ENCODE results near the gene SEBOX. TPM values are rescaled to one million over a fixed set of nuclear protein-coding genes. Genes with fewer than 3 reads are reported as not detected.
A peak's percentile ranks its signal among the peaks of the same experiment; 100 is the strongest.

SEBOX gene
- polyA plus RNA-seq, 1 experiment, result not detected

- ChIA-PET POLR2A (interaction anchor here (0.9 to 3.4 kb wide), 3 partner anchors 9 to 12 kb away, joined by 3 to 28 read pairs (median 24); partner anchors contain the start of genes IFT20, POLDIP2 and TNFAIP1), CTCF (no interaction called here)
- Histone ChIP-seq H3K27me3 (ENCODE audit: control insufficient read depth, insufficient read depth, low read length) (no peaks in the 10 kb centered on the region), H3K27ac (ENCODE audit: low read depth, low read length) (peak overlapping the region; percentile 89), H3K9me3 (ENCODE audit: control insufficient read depth, insufficient read depth, low read length) (no peaks in the 10 kb centered on the region), H3K4me3 (ENCODE audit: low read depth, low read length) (no peak overlapping the region)
- TF ChIP-seq, protein P1, sequence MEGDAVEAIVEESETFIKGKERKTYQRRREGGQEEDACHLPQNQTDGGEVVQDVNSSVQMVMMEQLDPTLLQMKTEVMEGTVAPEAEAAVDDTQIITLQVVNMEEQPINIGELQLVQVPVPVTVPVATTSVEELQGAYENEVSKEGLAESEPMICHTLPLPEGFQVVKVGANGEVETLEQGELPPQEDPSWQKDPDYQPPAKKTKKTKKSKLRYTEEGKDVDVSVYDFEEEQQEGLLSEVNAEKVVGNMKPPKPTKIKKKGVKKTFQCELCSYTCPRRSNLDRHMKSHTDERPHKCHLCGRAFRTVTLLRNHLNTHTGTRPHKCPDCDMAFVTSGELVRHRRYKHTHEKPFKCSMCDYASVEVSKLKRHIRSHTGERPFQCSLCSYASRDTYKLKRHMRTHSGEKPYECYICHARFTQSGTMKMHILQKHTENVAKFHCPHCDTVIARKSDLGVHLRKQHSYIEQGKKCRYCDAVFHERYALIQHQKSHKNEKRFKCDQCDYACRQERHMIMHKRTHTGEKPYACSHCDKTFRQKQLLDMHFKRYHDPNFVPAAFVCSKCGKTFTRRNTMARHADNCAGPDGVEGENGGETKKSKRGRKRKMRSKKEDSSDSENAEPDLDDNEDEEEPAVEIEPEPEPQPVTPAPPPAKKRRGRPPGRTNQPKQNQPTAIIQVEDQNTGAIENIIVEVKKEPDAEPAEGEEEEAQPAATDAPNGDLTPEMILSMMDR (IDR thresholded peaks at IDR 0.05; ENCODE audit: low read depth, low read length), result no peak
- DNase-seq (ENCODE audit: low read depth, low spot score), result peak; percentile 75
Observed at GRCh38 chr17:28347261-28347891, 17.6 kb downstream of the SEBOX start.

GRCh38 chr17:28346746-28347246 lies 18.2 kb downstream of the SEBOX start:
- Histone ChIP-seq H3K9me3 (ENCODE audit: control insufficient read depth, insufficient read depth, low read length) (no peaks in the 10 kb centered on the region), H3K4me3 (ENCODE audit: low read depth, low read length) (no peak overlapping the region), H3K27ac (ENCODE audit: low read depth, low read length) (peak overlapping the region; percentile 89), H3K27me3 (ENCODE audit: control insufficient read depth, insufficient read depth, low read length) (no peaks in the 10 kb centered on the region)
- no peak for DNase-seq (ENCODE audit: low read depth, low spot score)
- POLR2A ChIA-PET, result interaction anchor here (0.9 to 3.4 kb wide), 3 partner anchors 9 to 11 kb away, joined by 3 to 28 read pairs (median 24); partner anchors contain the start of genes IFT20, POLDIP2 and TNFAIP1
- TF ChIP-seq, protein P1 (IDR thresholded peaks at IDR 0.05; ENCODE audit: low read depth, low read length), result peak; percentile 46
- CTCF ChIA-PET, result interaction anchor here (0.8 kb wide), 1 partner anchor 194 kb away, joined by 3 read pairs; no protein-coding TSS in a partner anchor

GRCh38 chr17:28346199-28346580 lies 18.8 kb downstream of the SEBOX start:
- DNase-seq (ENCODE audit: low read depth, low spot score), result no peak
- ChIA-PET POLR2A (interaction anchor here (2.2 to 3.4 kb wide), 2 partner anchors 11 kb away, joined by 24 to 28 read pairs; partner anchors contain the start of genes IFT20, POLDIP2 and TNFAIP1), CTCF (interaction anchor here (0.8 kb wide), 1 partner anchor 195 kb away, joined by 3 read pairs; no protein-coding TSS in a partner anchor)
- Histone ChIP-seq H3K27me3 (ENCODE audit: control insufficient read depth, insufficient read depth, low read length) (no peaks in the 10 kb centered on the region), H3K9me3 (ENCODE audit: control insufficient read depth, insufficient read depth, low read length) (no peaks in the 10 kb centered on the region), H3K27ac (ENCODE audit: low read depth, low read length) (peak overlapping the region; percentile 89), H3K4me3 (ENCODE audit: low read depth, low read length) (no peak overlapping the region)
- TF ChIP-seq, protein P1 (IDR thresholded peaks at IDR 0.05; ENCODE audit: low read depth, low read length), result no peak

- no peak for DNase-seq (ENCODE audit: low read depth, low spot score)
- no peaks in the 10 kb centered on the region for H3K9me3 ChIP-seq (ENCODE audit: control insufficient read depth, insufficient read depth, low read length)
- CTCF ChIA-PET, result interaction anchor here (0.8 kb wide), 1 partner anchor 195 kb away, joined by 3 read pairs; no protein-coding TSS in a partner anchor
- POLR2A ChIA-PET, result interaction anchor here (2.2 to 3.4 kb wide), 2 partner anchors 10 to 12 kb away, joined by 24 to 28 read pairs; partner anchors contain the start of genes IFT20, POLDIP2 and TNFAIP1
- H3K27ac ChIP-seq (ENCODE audit: low read depth, low read length), result peak overlapping the region; percentile 43
- no peak overlapping the region for H3K4me3 ChIP-seq (ENCODE audit: low read depth, low read length)
- no peaks in the 10 kb centered on the region for H3K27me3 ChIP-seq (ENCODE audit: control insufficient read depth, insufficient read depth, low read length)
- TF ChIP-seq, protein P1 (IDR thresholded peaks at IDR 0.05; ENCODE audit: low read depth, low read length), result no peak
Observed at GRCh38 chr17:28345419-28346198, 19.4 kb downstream of the SEBOX start.
